Natural killer cell treated with Interleukin-12 subunit alpha and Interleukin-12 subunit beta and Interleukin-15 and Interleukin-18, amount 100 ng/mL, for 72 hours (primary cell): ENCODE measurements around the gene ARMC12. TPM values are rescaled to one million over a fixed set of nuclear protein-coding genes. Genes with fewer than 3 reads are reported as not detected.
A peak's percentile ranks its signal among the peaks of the same experiment; 100 is the strongest.

Experiments
- ATAC-seq, 2 donors: fragments of 150-1000 bp; cut with Tn5 transposase in 1 of 2; sonication (Bioruptor Pico), chemical (Tn5 transposase) in 1 of 2; 2 replicates each; pipeline ENCODE4 v1.10.0; 2021
- DNase-seq: peaks from one replicate; pipeline ENCODE4 v3.0.0; 2022; ENCODE audit warnings: low spot score
- H3K27ac Mint-ChIP-seq, 2 donors: 1 replicate in 1 of 2; 2 replicates in 1 of 2; pipeline ENCODE4 v1.8.0; 2022; ENCODE audit warnings: mixed read lengths in 2 of 2, mild to moderate bottlenecking in 1 of 2, moderate library complexity in 1 of 2
- H3K27me3 Mint-ChIP-seq, 2 donors: 1 replicate in 1 of 2; 2 replicates in 1 of 2; pipeline ENCODE4 v1.8.0; 2022; ENCODE audit warnings: mixed read lengths in 2 of 2
- H3K36me3 Mint-ChIP-seq: one replicate; pipeline ENCODE4 v1.8.0; 2022; ENCODE audit warnings: mixed read lengths
- H3K4me1 Mint-ChIP-seq, 2 donors: 1 replicate in 1 of 2; 2 replicates in 1 of 2; pipeline ENCODE4 v1.8.0; 2022; ENCODE audit warnings: low read depth in 2 of 2, mixed read lengths in 2 of 2, mild to moderate bottlenecking in 1 of 2
- H3K4me3 Mint-ChIP-seq: one replicate; pipeline ENCODE4 v1.8.0; 2022; ENCODE audit warnings: mixed read lengths
- H3K9me3 Mint-ChIP-seq: 2 replicates; pipeline ENCODE4 v1.8.0; 2022; ENCODE audit warnings: mixed read lengths
- total RNA-seq, 2 donors: library from RNA; stranded (reverse); gene quantifications; one replicate each; pipeline ENCODE4 v1.2.3, GENCODE V29; 2022

The ARMC12 gene
- total RNA-seq, 2 donors from 2014 or later: not detected

- Mint-ChIP-seq H3K27me3 (peaks cover 34 to 41% of the 10 kb centered on the region in 2 donors), H3K9me3 (no peaks in the 10 kb centered on the region), H3K4me1 (peaks cover 0 to 5% of the 10 kb centered on the region in 2 donors), H3K36me3 (no peaks in the 10 kb centered on the region), H3K4me3 (no peak within 1 kb of the TSS), H3K27ac (no peak within 1 kb of the TSS)
- DNase-seq: no peak
- no peak for ATAC-seq
These were observed 43.9 kb downstream of the ARMC12 start, which contains the start of gene CLPSL1 for GRCh38 chr6:35780719-35781118. Gene CLPSL1, plus strand, starts transcription at chr6:35781019. Its CDS starts 92 bp downstream, at chr6:35781111.

GRCh38 chr6:35781290-35781689 is 44.5 kb downstream of the ARMC12 start:
- ATAC-seq (peak in 1 of 2 donors; percentile 52), DNase-seq (no peak)
- peaks cover 33 to 39% of the 10 kb centered on the region in 2 donors for H3K27me3 Mint-ChIP-seq
- no peaks in the 10 kb centered on the region for H3K9me3 Mint-ChIP-seq
- H3K27ac Mint-ChIP-seq: no peak overlapping the region
- no peaks in the 10 kb centered on the region for H3K36me3 Mint-ChIP-seq
- H3K4me1 Mint-ChIP-seq: peaks cover 0 to 5% of the 10 kb centered on the region in 2 donors
- H3K4me3 Mint-ChIP-seq: no peak overlapping the region

DNA sequence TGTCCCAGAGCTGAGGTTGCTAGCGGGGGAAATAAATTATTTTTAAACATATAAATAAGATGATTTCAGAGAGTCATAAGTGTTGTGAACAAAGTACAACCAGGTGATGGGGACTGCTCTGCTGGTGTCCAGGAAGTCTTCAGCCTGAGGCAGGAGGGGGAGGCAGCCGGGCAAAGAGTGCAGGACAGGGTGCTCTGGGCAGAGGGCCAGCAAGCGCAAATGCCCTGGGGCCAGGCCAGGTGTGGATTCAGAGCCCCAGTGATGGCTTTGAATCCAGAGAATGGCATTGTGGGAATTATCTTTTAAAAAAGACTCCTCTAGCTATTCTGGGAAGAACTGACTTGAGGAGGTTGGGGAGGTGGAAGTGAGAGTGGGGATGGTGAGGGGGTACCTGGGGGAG is 45.6 kb downstream of the ARMC12 start:
- no peaks in the 10 kb centered on the region for H3K9me3 Mint-ChIP-seq
- no peak overlapping the region for H3K4me3 Mint-ChIP-seq
- H3K4me1 Mint-ChIP-seq: peaks cover 0 to 2% of the 10 kb centered on the region in 2 donors
- no peak for ATAC-seq
- no peaks in the 10 kb centered on the region for H3K36me3 Mint-ChIP-seq
- DNase-seq: no peak
- peaks cover 30 to 34% of the 10 kb centered on the region in 2 donors for H3K27me3 Mint-ChIP-seq
- H3K27ac Mint-ChIP-seq: no peak overlapping the region

DNA sequence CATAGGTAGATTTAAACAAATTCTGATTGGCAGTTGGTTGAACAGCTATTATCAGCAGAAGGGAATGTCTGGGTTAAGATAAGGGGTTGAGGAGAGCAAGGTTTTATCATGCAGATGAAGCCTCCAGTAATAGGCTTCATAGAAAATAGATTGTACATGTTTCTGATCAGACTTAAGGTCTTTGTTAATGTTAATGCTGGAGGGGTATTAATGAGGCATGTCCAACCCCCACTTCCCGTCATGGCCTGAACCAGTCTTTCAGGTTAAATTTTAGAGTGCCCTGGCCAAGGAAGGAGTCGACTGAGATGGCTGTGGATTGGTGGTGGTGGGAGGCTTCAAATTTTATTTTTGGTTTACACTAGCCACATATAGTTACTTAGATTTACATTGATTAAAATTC is 47.4 kb downstream of the ARMC12 start:
- H3K4me3 Mint-ChIP-seq: no peak overlapping the region
- DNase-seq (no peak), ATAC-seq (no peak)
- H3K9me3 Mint-ChIP-seq: no peaks in the 10 kb centered on the region
- peaks cover 32 to 40% of the 10 kb centered on the region in 2 donors for H3K27me3 Mint-ChIP-seq
- no peaks in the 10 kb centered on the region for H3K36me3 Mint-ChIP-seq
- H3K27ac Mint-ChIP-seq: no peak overlapping the region
- H3K4me1 Mint-ChIP-seq: no peaks in the 10 kb centered on the region

GRCh38 chr6:35786272-35786671 is 49.4 kb downstream of the ARMC12 start:
- Mint-ChIP-seq H3K27me3 (peaks cover 40 to 42% of the 10 kb centered on the region in 2 donors), H3K4me3 (no peak overlapping the region), H3K9me3 (no peaks in the 10 kb centered on the region), H3K36me3 (no peaks in the 10 kb centered on the region), H3K27ac (no peak overlapping the region), H3K4me1 (no peaks in the 10 kb centered on the region)
- ATAC-seq (no peak), DNase-seq (no peak)

GRCh38 chr6:35786810-35787209 is 50.0 kb downstream of the ARMC12 start:
- Mint-ChIP-seq H3K4me1 (no peaks in the 10 kb centered on the region), H3K27me3 (peaks cover 37 to 38% of the 10 kb centered on the region in 2 donors), H3K4me3 (no peak overlapping the region), H3K27ac (no peak overlapping the region), H3K36me3 (no peaks in the 10 kb centered on the region), H3K9me3 (no peaks in the 10 kb centered on the region)
- DNase-seq (no peak), ATAC-seq (peak in 1 of 2 donors; percentile 17)

DNA sequence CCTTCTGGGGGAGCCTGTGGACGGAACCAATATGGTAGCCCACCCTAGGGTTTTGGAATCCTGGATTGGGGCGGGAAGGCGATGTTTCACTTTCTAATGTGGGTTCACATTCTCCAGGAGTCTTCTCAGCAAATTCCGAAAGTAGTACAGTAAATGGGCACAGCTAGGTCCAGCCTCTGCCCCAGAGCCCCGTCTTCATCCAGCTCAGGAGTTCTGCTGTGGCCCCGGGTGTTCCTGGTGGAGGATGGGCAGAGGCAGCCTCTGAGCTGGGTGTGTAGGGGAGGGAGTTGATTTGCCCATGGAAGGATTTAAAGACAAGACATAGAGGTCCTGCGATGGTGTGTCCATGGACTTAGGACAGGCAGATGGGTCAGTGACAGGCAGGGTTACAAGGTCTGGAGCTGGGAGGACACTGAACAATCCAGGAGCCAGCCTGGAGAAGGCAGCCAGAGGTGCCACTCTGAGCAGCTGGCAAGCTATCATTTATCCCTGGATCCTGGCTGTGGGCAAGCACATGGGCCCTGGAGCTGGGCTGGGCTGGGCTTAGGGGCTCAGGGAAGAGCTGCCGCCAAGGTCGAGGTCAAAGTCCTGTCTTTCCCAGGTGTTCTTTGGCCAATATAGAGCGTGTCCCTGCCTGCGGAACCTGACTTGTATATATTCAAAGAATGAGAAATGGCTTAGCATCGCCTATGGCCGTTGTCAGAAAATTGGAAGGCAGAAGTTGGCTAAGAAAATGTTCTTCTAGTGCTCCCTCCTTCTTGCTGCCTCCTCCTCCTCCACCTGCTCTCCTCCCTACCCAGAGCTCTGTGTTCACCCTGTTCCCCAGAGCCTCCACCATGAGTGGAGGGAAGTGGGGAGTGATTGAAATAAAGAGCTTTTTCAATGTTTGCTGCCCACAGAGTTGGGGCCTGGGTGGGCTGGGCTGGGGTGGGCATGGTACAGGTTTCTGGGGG is 50.7 kb downstream of the ARMC12 start:
- Mint-ChIP-seq H3K9me3 (no peaks in the 10 kb centered on the region), H3K36me3 (no peaks in the 10 kb centered on the region), H3K4me3 (no peak overlapping the region), H3K27me3 (peaks cover 32 to 34% of the 10 kb centered on the region in 2 donors), H3K4me1 (no peaks in the 10 kb centered on the region), H3K27ac (no peak overlapping the region)
- ATAC-seq (peak; percentile 15 to 22), DNase-seq (no peak)

DNA sequence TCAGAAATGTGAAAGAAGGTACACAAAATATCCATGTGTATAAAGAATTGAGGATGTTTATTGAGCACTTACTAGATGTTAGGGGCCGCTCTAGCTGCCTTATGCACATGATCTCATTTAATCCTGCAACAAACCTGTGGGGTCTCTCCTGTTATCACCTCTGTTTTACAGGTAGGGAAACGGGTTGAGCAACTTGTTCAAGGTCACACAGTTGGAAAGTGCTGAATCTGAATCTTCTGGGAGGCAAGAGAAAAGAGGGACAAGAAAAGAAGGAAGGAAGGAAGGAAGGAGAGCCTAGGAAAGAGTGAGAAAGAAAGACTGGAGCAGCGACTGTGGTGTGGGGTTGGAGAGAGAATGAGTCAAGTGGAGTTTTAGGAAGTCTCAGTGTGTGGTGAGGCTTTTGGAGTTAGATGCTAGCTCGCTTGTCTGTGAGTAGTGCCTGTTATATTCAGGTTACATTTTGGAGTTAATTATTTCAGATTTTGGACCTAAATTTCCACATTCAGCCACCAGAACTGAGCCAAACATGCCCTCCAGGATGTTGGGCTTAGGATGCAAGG is 51.7 kb downstream of the ARMC12 start:
- Mint-ChIP-seq H3K4me1 (no peaks in the 10 kb centered on the region), H3K9me3 (no peaks in the 10 kb centered on the region), H3K36me3 (no peaks in the 10 kb centered on the region)

GRCh38 chr6:35790683-35791082 is 53.9 kb downstream of the ARMC12 start:
- Mint-ChIP-seq H3K4me3 (no peak overlapping the region), H3K27me3 (peaks cover 24 to 25% of the 10 kb centered on the region in 2 donors), H3K9me3 (no peaks in the 10 kb centered on the region), H3K36me3 (no peaks in the 10 kb centered on the region), H3K27ac (no peak overlapping the region), H3K4me1 (no peaks in the 10 kb centered on the region)
- DNase-seq: no peak
- no peak for ATAC-seq

More for the DNA sequence above, 51.7 kb downstream of the ARMC12 start:
- Mint-ChIP-seq H3K27ac (no peak overlapping the region), H3K27me3 (peaks cover 34 to 37% of the 10 kb centered on the region in 2 donors), H3K4me3 (no peak overlapping the region)
- no peak for DNase-seq
- no peak for ATAC-seq

DNA sequence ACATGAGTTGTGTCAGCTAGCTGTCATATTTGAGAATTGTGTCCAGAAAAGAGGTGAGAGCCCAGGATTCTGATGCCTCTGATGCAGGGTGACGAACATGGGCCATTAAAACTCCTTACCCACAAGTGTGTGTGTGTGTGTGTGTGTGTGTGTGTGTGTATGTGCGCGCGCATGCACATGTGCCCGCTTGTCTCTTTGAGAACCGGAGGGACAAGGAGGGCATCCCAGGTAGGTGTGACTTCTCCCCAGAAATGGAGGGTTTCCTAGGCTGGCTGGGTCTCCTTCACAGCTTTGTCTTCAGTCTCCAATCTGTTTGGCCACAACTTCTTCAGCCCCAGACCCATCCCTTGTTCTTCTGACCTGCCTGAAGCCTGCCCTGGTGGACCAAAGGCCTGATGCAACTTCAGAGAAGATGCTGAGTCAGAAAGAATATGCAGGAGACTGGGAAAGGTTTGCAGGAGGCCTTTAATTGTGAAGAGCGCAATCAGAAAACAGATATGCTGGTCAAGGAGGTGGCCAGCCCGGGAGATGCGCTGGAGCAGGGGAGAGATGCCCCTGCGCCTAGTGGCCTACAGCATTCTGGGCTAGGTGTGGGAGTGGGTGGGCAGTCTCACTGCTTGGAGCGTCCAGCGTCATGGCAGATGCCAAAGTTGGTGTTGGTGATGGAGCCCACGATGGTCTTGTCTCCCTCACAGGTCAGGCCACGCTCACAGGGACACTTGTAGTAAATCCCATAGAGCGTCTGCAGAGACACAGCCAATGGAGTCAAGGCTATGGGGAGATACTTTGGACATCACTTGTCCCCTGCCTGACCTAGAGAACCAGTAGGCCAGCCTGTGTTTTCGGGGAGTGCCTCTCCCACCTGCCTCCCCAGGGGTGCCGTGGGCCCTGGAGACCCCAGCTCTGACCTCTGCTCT is 58.0 kb downstream of the ARMC12 start:
- Mint-ChIP-seq H3K9me3 (no peaks in the 10 kb centered on the region), H3K4me1 (no peaks in the 10 kb centered on the region), H3K27me3 (peaks cover 4 to 18% of the 10 kb centered on the region in 2 donors), H3K36me3 (no peaks in the 10 kb centered on the region), H3K4me3 (no peak overlapping the region), H3K27ac (no peak overlapping the region)
- DNase-seq: no peak
- ATAC-seq: peak in 1 of 2 donors; percentile 30

- H3K27me3 Mint-ChIP-seq: peaks cover under 1 to 11% of the 10 kb centered on the region in 2 donors
- ATAC-seq (peak; percentile 34 to 41), DNase-seq (no peak)
- H3K9me3 Mint-ChIP-seq: no peaks in the 10 kb centered on the region
- H3K4me3 Mint-ChIP-seq: no peak overlapping the region
- no peak overlapping the region for H3K27ac Mint-ChIP-seq
- H3K36me3 Mint-ChIP-seq: no peaks in the 10 kb centered on the region
- no peaks in the 10 kb centered on the region for H3K4me1 Mint-ChIP-seq
These were observed 58.7 kb downstream of the ARMC12 start for GRCh38 chr6:35795453-35796071.

DNA sequence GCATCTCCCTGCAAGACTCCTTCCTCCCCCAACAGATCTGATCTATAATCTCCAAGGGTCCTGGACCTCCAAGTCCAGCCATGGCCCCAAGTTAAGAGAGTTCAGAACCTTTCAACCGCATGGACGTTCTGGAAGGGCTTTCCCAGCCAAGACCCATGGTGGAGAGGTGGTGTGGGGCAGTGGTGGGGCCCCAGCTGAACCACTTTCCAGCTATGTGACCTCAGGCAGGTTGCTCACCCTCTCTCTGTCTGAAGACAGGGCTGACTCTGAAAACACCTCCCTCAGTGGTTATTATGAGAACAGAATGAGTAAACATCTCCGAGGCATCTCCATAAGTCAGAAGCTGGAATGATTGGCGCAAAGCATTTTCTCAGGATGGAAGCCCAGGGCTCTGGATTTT is 59.4 kb downstream of the ARMC12 start:
- H3K4me1 Mint-ChIP-seq: no peaks in the 10 kb centered on the region
- H3K27ac Mint-ChIP-seq: no peak overlapping the region
- H3K9me3 Mint-ChIP-seq: no peaks in the 10 kb centered on the region
- peaks cover 0 to 7% of the 10 kb centered on the region in 2 donors for H3K27me3 Mint-ChIP-seq
- H3K36me3 Mint-ChIP-seq: no peaks in the 10 kb centered on the region
- DNase-seq (no peak), ATAC-seq (no peak)
- no peak overlapping the region for H3K4me3 Mint-ChIP-seq
